ENCODE measurements around the gene STAB1.

DNA sequence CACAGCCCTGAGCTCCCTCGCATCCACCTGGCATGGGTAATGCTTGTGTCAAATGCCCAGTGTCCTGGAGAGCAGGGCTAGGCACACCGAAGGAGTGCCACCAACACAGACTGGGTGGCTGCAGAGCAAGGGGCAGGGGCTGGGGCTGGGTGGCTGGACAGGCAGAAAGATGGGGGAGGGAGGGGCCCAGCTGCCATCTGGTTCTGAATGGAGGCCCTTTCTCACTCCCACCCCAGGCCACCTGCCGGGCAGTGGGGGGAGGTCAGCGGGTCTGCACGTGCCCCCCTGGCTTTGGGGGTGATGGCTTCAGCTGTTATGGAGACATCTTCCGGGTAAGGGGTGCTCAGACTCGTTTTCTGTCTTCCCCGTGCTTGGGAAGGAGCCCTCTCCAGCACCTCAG is 17.0 kb downstream of the STAB1 start:
- TF ChIP-seq TCF7L2 (IDR thresholded peaks at IDR 0.05; ENCODE audit: low read depth, low read length) (no peak), NFIC (IDR thresholded peaks at IDR 0.05; ENCODE audit: low read length) (no peak), ZNF3 (CRISPR knock-in tag; IDR thresholded peaks at IDR 0.05) (no peak), ZFX (CRISPR knock-in tag; IDR thresholded peaks at IDR 0.05; ENCODE audit: low read depth) (no peak), JUNB (CRISPR knock-in tag; IDR thresholded peaks at IDR 0.05; ENCODE audit: borderline replicate concordance) (no peak), SMARCC2 (IDR thresholded peaks at IDR 0.05) (no peak), NR2F1 (CRISPR knock-in tag; IDR thresholded peaks at IDR 0.05) (no peak), NFRKB (IDR thresholded peaks at IDR 0.05) (no peak), ZNF484 (CRISPR knock-in tag; IDR thresholded peaks at IDR 0.05; ENCODE audit: borderline replicate concordance, low read depth) (no peak), ZBTB21 (CRISPR knock-in tag; IDR thresholded peaks at IDR 0.05) (no peak), GATA4 (IDR thresholded peaks at IDR 0.05; ENCODE audit: borderline replicate concordance, low read depth) (no peak)
- TF ChIP-seq, protein P1, sequence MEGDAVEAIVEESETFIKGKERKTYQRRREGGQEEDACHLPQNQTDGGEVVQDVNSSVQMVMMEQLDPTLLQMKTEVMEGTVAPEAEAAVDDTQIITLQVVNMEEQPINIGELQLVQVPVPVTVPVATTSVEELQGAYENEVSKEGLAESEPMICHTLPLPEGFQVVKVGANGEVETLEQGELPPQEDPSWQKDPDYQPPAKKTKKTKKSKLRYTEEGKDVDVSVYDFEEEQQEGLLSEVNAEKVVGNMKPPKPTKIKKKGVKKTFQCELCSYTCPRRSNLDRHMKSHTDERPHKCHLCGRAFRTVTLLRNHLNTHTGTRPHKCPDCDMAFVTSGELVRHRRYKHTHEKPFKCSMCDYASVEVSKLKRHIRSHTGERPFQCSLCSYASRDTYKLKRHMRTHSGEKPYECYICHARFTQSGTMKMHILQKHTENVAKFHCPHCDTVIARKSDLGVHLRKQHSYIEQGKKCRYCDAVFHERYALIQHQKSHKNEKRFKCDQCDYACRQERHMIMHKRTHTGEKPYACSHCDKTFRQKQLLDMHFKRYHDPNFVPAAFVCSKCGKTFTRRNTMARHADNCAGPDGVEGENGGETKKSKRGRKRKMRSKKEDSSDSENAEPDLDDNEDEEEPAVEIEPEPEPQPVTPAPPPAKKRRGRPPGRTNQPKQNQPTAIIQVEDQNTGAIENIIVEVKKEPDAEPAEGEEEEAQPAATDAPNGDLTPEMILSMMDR (CRISPR knock-in tag; IDR thresholded peaks at IDR 0.05) = no peak

Measured in HepG2 (cell line).